C1 segment of cervical spinal cord (tissue), 14 donors: Measurements from ENCODE around the gene ZFHX3.

Source experiments
- DNase-seq, 14 donors: peaks; one replicate each; lab custom pipeline; 2025; lab: John Stamatoyannopoulos, UW

The ZFHX3 gene

DNA sequence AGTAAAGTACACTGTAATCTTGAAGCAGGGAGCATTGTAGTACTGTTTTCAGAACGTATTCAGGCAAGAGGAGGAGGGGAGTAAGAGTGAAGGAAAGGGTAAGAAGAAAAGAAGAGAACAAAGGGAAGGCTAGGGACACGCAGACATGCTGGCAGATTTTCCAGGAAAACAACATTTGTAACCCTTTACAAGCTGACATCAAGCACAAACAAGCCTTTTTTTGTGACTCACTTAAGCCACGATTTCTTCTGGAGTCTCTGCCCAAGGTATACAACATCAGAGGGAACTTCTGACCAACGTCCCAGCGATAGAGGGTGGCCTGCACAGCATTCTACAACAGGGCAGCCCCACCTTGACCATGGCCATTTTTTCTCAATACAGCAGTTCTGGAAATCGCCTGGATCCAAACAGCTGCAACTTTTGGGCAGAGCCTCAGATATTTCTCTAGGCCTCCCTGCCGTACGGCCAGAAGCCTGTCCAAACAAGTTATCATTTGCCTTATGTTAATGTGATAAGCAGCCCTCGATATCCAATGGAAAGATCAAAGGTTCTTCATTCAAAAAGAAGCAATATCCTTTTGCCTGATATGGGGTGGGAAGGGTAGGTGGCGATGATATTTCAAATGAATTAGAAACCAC, 247.3 kb downstream of the ZFHX3 start:
- no peak for DNase-seq

DNA sequence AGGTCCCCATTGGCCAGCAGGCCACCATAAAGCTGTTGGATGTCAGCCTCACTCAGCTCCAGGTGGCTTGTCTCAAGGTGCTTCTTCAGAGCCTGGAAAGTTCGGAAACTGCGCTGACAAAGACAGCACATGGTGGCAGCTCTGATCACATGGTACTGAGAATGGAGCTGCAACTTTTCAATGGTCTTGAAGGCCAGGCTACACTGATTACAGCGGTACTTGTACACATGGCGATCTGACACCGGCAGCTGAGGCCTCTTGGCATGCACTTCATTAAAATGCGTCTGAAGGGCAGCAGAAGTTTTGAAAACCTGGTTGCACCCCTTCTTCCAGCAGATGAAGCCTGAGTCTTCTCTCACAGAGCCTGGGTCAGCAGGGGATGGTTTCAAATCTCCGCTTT, 249.7 kb downstream of the ZFHX3 start:
- DNase-seq: no peak

DNA sequence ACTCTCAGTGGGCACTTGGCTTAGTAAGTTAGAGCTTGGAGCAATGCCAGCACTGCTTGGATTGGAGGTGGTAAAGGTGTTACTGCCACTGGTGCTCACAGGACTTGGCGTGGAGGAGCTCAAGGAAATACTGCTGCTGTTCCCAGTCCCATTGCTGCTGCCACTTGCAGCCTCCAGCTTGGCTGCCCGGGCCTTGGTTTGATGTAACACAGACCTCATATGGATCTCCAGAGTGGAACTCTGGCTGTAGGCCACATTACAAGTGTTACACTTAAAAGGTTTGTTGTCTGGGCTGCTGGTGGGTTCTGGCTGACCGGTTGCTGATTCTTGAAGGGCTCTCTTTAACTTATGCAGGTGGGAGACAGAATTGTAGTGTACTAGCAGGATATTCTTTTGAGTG, 250.3 kb downstream of the ZFHX3 start:
- no peak for DNase-seq

DNA sequence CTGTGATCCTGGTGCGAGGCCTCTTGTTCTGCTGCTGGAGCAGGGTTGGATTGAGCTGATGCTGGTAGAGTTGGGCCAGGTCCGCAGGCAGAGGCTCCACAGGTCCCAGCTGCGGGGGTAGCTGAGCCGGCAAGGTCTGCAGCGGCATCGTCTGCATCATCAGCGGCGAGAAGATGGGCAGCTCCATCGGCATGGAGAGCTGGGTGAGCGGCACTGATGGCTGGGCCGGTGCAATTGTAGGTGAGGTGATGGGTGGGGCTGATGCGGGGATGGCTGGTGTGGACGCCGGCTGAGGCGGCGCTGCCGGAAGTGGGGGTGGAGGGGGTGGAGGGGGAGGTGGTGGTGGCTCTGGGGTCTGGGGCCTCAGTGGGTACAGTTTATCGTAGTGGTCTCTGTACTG, 251.7 kb downstream of the ZFHX3 start:
- no peak for DNase-seq

DNA sequence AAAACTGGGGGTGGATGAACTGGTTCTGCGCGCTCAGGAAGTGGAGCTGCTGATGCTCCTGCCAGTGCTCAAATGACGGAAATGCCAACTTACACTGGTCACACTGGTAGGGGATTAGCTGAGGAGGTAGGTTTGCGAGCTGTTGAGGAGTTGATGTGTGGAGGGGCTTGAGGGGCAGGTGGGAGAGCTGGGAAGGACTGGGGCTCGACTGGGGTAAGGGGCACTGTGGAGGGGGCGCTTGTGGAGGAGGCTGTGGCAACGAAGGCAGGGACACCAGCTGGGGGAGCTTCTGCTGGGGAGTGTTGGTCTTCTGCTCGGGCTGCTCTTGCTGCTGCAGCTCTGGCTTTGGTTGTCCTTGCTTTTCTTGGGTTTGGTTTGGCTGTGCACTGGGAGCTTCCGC, 252.9 kb downstream of the ZFHX3 start:
- DNase-seq: no peak

DNA sequence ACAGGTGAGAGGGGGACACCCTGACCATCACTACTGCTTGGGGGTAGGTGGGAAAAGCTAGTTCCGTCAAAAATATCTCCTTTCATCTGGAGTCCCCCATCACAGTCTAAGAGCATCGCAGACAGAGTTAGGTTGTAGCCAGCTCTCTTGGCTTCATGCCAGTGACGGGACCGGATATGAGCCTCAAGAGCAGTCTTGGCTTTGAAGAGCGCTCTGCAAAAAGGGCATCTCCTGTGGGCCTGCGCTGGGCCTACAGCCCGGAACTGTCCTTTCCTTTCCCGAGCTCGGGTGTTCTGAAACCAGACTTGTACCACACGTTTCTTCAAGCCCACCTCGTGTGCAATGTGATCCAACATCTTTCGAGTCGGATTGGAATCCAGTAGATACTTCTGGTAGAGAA, 253.6 kb downstream of the ZFHX3 start:
- no peak for DNase-seq

DNA sequence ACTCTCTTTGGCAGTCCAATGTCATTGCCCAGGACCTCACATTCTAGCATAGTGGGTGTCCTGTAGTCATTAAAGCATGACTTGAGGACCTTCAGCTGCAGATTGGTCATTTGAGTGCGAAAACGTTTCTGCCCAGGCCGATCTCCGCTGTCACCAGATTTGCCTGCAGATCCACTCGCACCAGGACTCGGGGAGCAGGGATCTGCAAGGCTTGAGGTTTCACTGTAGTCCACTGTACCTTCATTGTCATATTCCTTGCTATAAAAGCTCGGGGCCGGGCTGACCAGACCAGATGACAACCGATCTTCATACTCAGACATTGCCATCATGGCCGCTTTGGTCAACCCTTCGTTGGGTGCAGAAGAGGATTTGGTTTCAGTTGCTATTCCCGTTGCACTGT, 254.2 kb downstream of the ZFHX3 start:
- no peak for DNase-seq

DNA sequence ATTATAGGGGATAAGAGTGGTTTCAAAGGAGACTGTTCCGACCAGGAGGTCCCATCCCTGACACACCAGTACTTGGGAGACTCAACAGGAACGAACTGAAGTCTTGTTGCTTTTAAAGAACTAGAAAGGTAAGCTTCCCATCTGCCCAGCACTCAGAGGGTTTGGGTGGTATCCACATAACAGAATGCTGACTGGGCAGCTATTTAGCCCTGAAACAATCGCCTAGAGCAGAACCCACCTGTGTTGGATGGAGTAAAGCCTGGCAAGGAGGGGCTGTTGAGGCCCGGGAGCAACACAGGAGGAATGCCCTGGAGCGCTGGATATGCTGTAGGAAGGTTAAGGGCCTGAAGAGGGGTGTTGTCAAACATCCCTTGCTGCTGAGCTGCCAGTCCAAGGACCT, 254.9 kb downstream of the ZFHX3 start:
- DNase-seq: no peak

DNA sequence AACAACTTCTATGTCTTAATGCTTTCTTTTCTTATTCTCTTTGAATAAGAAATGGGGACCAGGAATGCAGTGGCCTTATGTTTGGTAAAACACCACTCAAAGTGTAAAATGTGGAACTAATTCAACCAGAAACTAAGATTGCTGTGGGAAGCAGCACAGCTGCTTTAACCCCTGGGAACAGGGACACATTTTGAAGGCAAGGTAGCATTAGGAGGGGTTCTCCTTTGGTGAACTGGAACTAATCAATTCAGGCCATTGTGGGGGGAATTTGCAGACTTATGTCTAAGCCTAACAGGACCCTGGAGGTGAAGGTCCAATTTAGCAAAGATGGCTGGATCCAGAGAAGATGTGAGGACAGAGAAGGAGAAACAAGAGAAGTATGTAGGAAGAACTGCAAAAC, 256.1 kb downstream of the ZFHX3 start:
- no peak for DNase-seq

DNA sequence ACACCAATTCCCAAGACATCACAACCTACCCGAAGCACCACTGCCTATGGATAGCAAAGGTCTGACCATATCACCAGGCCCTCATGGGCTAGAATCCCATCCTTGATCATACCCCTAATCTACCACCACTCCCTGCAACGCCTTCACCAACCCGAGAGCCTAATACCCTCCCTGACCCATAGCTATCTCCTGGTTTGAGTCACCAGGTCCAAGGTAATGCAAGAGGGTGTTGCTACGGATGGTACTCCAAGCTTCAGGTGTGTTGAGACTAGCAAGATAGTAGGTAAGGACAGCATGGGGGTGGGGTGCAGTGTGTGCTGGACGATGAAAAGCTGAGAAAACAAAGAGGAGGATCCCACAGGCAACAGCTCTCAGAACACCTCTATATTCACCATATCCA, 258.0 kb downstream of the ZFHX3 start:
- no peak for DNase-seq

DNA sequence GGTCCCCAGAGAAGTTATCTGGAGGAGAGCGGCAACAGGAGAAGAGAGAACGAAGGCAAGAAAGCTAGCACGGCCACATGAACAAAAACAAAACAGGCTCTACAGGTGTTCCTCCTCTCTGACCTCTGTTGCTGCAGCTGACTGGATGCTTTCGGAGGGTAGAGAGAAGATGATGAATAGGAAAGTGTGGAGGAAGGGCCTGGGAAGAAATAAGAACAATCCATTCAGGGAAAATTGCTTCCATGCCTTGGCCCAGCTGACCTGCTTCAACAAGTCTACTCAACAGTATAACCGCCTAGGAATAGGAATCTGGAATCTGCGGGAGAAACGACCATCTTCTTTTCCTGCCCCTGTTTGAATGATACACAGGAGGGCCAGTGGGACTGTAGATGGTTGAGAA, 258.5 kb downstream of the ZFHX3 start:
- no peak for DNase-seq

DNA sequence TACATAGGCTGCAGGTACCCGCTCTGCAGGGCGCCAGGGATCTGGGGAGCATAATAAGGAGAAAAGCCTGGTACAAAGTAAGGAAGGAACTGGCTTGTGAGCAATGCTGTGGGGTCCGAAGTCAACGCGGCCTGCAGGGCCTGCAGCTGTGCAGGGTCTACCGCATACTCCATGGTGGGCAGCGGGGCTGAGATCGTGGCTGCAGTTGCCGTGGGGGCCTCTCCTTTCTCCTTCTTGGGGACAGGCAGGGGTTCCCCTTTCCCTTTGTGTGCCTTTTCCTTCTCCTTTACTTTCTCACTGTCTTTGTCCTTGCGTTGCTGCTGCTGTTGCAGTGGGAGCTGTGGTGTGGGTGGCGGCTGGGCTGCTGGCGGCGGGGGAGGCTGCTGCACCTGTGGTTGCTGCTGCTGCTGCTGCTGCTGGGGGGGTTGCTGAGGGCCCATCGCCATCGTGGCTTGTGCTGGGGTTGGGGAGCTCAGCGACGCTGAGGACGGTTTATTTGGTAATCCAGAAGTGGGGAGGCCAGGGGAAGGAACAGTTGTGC, 259.6 kb downstream of the ZFHX3 start:
- peak in 1 of 14 donors; percentile 30 for DNase-seq

DNA sequence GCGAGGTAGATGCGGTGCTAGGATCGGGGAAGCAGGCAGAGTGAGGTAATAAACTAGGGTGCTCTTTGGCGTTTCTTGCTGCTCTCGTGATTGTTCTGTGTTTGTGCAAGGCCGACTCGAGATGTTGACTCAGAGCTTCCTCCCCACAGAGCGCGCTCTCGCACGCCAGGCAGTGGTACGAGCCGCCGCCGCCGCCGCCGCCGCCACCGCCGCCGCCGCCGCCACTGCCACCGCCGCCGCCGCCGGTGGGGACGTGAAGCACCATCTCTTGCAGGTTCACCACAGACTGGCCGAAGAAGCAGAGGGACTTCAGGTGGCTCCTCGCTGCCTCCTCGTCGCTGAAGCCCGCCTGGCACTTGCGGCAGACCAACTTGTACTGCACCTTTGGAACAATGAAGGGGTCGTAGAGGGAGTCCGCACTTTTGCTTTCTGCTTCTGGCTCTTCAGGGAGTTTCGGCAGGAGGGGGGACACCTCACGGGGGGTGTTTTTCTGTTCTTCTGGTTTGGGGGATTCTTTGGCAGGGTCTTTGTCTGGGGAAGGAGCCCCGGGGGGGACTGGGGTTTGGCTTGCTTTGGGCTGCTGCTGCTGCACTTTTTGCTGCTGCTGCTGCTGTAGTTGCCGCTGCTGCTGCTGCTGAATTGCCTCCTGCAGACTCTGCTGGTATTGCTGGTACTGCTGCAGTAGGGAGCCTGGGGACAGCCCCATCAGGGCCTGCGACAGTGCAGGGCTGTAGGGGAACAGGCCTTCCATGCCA, 260.2 kb downstream of the ZFHX3 start:
- peak in 9 of 14 donors; percentile 18 to 64 (median 32) for DNase-seq

DNA sequence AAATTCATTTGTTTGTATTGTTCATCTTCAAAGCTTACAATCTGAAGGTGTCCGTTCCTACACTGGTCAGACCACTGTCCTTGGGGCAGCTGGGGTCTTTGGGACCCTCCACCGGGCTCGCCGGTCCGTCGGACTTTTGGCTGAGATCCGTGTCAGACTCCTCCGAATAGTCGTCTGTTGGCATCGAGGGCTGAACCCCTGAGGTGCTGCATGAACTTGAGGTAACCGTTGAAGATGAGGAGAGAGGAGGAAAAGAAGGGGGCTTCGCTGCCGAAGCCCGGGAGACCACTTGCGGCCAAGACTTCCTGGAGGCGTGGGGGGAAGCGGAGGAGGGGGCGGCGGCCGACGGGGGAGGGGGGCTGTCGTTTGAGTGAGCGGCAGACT, 260.8 kb downstream of the ZFHX3 start:
- DNase-seq: no peak

DNA sequence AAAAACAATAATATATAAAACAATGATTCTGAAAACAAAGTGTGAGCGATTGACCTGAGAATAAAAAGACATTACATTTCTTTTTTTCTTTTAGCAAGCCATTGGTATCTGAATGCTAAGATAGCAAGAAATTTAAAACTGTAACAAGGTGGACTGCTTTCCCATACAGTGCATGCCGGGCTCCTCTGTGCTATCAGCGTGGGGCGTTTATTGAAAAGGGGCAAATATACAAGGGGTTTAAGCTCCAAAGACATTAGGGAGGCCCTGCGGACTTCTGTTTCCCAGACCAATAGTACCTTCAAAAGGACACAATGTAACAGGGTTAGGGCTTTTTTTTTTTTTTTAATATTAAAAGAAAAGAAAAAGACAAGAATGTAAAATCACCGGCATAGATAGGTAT, 261.3 kb downstream of the ZFHX3 start:
- no peak for DNase-seq

DNA sequence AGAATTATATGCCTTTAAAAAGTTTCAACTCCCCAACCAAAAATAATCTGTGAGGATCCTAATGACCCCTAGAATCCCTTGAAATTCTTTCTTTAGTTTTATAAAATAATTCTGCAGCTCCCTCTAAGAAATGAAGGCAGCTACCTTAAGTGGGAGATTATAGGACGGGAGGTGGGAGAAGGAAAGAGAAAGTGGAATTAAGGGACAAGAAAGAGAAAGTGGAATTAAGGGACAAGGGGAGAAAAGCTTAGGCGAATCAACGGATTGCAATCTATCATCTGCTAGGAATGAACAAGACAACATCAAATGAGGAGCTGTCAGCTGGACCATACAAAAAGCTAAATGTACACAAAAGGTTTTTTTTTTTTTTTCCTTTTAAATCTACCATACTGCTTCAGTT, 262.0 kb downstream of the ZFHX3 start:
- no peak for DNase-seq

DNA sequence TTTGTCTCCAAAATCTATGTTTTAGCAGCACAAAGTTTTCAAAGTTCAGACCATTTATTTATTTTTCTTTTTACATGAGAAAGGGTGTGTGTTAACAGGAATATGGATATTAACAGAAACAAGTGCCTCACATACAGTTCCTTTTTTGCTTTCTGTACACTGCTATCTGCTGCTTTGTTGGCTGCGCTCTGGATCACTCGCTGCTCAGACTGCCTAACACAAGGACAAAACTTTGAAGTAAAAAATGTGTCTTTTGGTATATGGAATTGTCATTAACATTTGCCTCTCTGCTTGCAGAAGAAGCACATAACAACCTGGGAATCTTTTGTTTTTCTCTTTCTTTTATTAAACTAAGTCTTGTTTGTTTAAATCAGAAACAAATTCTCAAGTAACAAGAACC, 262.8 kb downstream of the ZFHX3 start:
- DNase-seq: no peak

DNA sequence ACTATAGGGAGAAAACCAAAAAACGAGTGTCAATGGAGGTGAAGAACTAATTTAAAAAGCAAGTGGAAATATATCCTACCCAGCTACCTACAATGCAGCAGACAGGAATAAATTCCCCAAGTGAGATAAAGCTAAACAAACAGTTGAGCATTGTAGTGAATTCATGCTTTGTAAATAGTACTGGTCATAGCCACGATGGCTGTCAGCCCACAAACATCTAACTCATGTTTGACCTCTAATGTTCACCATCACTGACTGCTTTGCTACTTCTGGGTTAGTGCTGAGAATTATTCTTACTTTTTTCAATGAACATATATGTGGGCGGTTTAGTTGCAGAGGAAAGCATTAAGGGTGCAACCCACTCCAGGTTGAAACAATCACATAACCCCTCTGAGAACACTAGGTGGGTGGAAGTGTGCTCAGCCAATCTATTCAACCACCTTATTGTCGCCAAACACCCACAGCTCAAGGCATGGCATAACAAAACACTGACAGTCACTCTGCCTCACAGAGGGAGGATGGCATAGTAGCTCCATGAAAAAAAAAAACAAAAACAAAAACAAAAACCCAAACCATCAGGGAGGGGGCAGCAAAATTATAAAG, 264.1 kb downstream of the ZFHX3 start:
- DNase-seq: no peak

DNA sequence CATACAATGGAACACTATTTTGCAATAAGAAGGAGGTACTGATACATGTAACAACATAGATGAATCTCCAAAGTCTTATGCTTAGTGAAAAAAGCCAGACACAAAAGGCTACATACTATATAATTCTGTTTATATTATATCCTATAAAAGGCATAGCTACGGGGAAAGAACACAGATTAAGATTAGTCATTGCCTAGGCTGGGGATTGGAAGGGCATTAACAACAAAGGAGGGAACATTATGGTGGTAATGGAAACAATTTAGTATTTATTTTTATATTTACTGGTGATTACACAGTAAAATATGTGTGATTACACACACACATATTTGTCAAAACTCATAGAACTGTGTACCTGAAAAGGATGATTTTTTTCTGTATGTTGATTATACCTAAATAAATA, 278.1 kb downstream of the ZFHX3 start:
- no peak for DNase-seq

DNA sequence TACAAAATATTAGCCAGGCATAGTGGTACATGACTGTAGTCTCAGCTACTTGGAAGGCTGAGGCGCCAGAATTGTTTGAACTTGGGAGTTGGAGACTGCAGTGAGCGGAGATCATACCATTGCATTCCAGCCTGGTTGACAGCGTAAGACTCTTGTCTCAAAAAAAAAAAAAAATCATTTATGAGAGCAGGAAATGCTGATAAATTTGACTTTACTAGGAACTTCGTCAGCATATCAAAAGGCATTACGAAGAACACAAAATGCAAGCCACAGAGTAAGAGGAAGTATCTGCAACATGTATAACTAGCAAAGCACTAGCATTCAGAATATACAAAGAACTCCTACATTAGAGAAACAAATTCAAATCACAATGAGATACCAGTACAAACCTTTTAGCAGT, 279.3 kb downstream of the ZFHX3 start:
- DNase-seq: no peak

DNA sequence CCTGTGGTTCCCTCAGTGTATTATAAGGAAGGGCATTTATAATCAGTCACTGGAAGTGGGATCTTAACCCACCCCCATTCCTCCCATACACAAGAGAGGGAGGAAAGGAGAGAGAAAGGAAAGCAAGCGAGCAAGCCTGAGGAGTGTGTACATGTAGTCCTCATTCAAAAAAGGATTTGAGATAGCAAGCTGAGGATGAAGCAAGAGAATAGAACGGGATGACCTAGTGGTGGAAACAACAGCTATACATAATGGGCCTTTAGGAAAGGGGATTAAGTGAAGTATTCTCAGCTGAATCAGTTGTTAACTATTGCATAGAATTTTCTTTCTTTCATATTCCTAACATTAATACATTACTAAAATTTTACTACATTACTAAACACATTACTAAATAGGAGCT, 281.4 kb downstream of the ZFHX3 start:
- DNase-seq: no peak

DNA sequence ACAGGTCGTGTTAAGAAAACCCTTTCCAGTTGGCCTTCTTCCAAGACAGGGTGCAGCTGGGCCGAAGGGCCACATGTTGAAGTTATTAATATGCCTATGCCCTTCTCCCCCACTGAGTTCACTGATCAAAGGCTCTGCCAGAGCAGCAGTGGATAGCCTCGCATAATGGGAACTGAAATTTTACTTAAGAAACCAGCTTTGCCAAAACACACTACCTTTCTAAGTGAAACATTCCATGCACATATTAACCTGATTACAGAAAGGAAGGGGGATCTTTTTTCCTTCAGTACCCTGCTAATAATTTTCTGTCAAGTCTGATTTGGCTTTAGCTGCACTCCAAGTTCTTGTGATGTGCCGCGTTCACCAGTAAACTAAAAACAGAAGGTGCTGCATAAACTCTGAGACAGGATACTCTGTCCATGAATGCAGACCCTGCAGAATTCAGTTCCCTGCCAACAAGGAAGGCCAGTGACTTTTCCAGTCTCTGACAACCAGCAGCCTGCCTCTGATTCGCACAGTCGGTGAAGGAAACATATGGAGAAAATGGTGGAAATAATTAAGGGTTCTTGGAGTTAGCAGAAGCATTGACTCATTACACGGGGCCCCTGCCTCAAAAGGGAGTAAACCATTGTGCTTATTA, 283.8 kb downstream of the ZFHX3 start:
- DNase-seq: no peak

DNA sequence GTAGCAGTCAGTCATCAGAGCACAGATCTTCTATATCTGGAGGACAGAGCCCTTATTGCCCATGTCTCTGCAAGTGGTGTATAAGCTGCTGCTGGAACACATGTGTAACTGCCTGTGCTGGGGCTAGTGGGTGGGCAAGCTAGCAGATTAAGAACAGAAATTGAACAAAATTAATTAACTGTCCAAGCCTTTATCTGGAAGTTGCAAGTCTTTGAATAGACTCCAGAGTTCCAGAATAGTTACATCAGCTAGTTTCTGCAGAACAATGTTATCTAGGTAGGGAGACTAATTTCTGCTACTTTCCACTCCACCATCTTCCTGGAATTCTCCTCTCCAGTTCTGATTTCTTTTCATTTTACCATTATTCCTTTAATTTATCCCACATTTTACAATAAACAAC, 287.3 kb downstream of the ZFHX3 start:
- DNase-seq: no peak
